Body of pancreas (tissue), 4 donors: ENCODE results near the gene GPI.

ENCODE experiments used
- CTCF ChIP-seq, 7 experiments: fragments of 450-650 bp in 4 of 7; fragments of 200-600 bp in 3 of 7; sonication (generic) in 3 of 7; IDR thresholded peaks; one replicate each; pipeline ENCODE4 v1.5.1; 2016 to 2019; ENCODE audit warnings: antibody characterized with exemption in 7 of 7
- POLR2A ChIP-seq, 3 donors: fragments of 450-650 bp; IDR thresholded peaks; one replicate each; pipeline ENCODE4 v1.6.1; 2016; ENCODE audit warnings: antibody characterized with exemption in 3 of 3, mild to moderate bottlenecking in 2 of 3

DNA sequence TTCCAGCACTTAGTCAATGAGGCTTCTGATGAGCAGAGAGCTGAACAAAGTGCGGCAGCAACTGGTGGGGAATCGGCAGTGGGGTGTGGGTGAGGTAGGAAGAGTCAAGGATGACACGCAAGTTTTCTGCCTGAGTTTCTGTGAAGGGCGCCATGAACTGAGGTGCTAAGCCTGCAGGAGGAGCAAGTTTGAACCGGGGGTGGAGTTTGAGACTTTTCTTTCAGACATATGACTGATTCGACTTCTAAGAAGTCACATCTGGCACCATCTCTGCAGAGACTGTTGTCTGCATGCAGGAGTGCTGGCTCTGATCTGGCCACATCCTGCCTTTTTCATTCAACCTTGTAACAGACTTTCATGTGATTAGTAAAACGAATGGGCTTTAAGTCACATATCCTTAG, 14.8 kb upstream of the GPI start:
- no peak for TF ChIP-seq CTCF (IDR thresholded peaks at IDR 0.05)
- no peak for TF ChIP-seq POLR2A (IDR thresholded peaks at IDR 0.05)
